Large intestine (tissue), 3 donors: ENCODE measurements around the gene POLN. TPM values are rescaled to one million over a fixed set of nuclear protein-coding genes. Genes with fewer than 3 reads are reported as not detected.

Experiments used
- DNase-seq, 2 donors: peaks; one replicate each; pipeline versions ENCODE4 v3.0.0 to v3.0.0-alpha.2; 2013
- H3K27ac ChIP-seq: one replicate; pipeline ENCODE4 v1.5.1; 2013; ENCODE audit warnings: low read length
- H3K27me3 ChIP-seq: 2 replicates; pipeline ENCODE4 v1.6.1; 2013; ENCODE audit warnings: low read length; ENCODE audit not compliant: control insufficient read depth, insufficient read depth
- H3K36me3 ChIP-seq: 2 replicates; pipeline ENCODE4 v1.6.1; 2013; ENCODE audit warnings: low read length; ENCODE audit not compliant: control insufficient read depth, insufficient read depth
- H3K4me1 ChIP-seq: one replicate; pipeline ENCODE4 v1.6.1; 2013; ENCODE audit warnings: low read length; ENCODE audit not compliant: control insufficient read depth, insufficient read depth
- H3K4me3 ChIP-seq: one replicate; pipeline ENCODE4 v1.5.1; 2013; ENCODE audit warnings: low read length
- H3K9me3 ChIP-seq: one replicate; pipeline ENCODE4 v1.6.1; 2013; ENCODE audit warnings: mild to moderate bottlenecking, low read depth, low read length, moderate library complexity; ENCODE audit not compliant: control insufficient read depth
- WGBS: methylation state at CpG from one replicate; pipeline ENCODE4 v1.1.5; 2013; ENCODE audit warnings: low lambda C conversion rate; ENCODE audit not compliant: insufficient coverage; 5-methylcytosine and 5-hydroxymethylcytosine counted together
- polyA plus RNA-seq: library from polyadenylated mRNA; unstranded; fragments of 120-200 nt; gene quantifications from one replicate; pipeline ENCODE4 v1.2.1, GENCODE V29; 2013

POLN gene
- polyA plus RNA-seq, 1 donor: 2.3 TPM

GRCh38 chr4:2262145-2262943, 20.4 kb upstream of the POLN start:
- Histone ChIP-seq H3K27ac (peak overlapping the region; percentile 74), H3K36me3 (peaks cover 28% of the 10 kb centered on the region), H3K9me3 (no peaks in the 10 kb centered on the region), H3K27me3 (no peaks in the 10 kb centered on the region), H3K4me3 (peak overlapping the region; percentile 47), H3K4me1 (peaks cover 8% of the 10 kb centered on the region)
- peak; percentile 100 for DNase-seq
- WGBS: no CpG with 5 or more reads among the region's 98 CpGs

GRCh38 chr4:2261853-2262144, 19.9 kb upstream of the POLN start, which contains the start of gene MXD4:
MXD4 (minus strand) TSS chr4:2262109; CDS start chr4:2261980, 129 bp downstream.
- H3K27me3 ChIP-seq: no peaks in the 10 kb centered on the region
- DNase-seq: no peak
- no peaks in the 10 kb centered on the region for H3K9me3 ChIP-seq
- H3K4me3 ChIP-seq: peak within 1 kb of the TSS; percentile 96
- WGBS: no CpG with 5 or more reads among the region's 46 CpGs
- H3K36me3 ChIP-seq: peaks cover 32% of the 10 kb centered on the region
- H3K4me1 ChIP-seq: peaks cover 12% of the 10 kb centered on the region
- H3K27ac ChIP-seq: peak within 1 kb of the TSS; percentile 74

DNA sequence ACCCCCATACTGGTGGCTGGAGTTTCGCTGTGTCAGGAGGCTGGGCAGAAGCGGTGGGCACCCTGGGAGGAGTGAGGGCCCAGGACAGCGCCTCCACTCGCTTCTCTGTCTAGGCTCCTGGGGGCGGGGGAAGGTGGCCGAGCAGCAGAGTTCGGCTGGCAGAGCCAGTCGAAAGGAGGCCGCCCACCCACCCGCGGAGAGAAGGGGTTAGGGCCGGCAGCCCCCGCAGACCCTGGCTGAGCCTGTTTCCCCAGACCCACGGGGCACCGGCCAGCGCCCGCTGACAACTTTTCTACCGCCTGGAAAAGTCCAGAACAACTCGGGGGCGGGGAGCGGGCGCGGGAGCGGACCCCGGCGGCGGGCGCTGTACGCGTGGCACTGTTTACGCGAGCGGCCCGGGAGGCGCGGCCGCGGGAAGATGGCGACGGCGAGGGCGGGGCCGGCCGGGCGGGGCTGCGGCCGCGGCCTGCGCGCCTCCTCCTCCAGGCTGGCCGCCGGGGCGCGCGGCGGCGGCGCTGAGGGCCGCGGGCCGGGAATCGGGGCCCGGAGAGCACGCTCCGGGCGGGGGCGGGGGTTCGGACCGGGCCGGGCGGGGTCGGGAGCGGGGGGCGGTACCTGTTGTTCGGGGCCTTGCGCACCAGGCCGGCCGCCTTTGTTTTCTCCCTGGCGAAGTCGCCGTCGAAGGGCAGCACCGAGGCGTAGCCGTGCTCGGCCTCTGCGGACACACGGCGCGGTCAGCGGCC, 19.4 kb upstream of the POLN start:
- H3K4me3 ChIP-seq: peak overlapping the region; percentile 96
- H3K27me3 ChIP-seq: no peaks in the 10 kb centered on the region
- no CpG with 5 or more reads among the region's 91 CpGs for WGBS
- DNase-seq: peak in 1 of 2 donors; percentile 48
- peaks cover 17% of the 10 kb centered on the region for H3K4me1 ChIP-seq
- peaks cover 38% of the 10 kb centered on the region for H3K36me3 ChIP-seq
- no peaks in the 10 kb centered on the region for H3K9me3 ChIP-seq
- no peak overlapping the region for H3K27ac ChIP-seq

DNA sequence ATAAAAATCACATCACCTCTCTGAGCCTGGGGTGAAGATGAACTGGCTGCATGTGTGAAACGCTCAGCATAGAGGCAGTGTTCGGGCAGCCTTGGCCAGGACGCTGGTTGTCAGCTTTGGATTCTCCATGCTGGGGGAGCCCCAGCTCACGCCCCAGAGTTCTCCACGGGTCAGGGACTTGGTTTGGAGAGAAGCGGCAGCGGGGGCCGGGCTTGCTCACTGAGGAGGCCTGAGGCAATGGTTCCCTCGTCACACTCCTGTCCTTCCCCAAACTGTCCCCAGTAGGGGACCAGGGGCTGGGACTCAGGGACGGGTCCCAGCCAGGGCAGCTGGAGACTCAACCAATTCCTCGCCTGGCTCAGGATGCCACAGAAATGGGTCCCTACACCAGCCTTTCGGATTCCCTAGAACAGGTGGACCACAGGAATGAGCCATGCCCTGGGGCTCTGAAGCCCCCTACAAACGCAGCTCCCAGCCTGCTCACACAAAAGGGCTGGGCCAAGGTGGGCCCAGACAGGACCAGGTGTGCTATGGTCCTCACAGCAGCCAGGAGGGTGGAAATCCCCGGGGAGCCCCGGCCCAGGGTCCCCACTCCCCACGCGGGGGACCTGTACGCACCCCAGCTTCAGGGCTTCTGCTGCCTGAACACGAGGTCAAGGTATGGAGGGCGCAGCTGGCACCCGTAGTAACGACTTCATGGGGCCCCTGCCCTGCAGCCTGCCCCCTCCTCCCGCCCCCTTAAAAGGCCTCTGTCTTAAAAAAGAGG, 18.6 kb upstream of the POLN start:
- peaks cover 45% of the 10 kb centered on the region for H3K36me3 ChIP-seq
- H3K9me3 ChIP-seq: no peaks in the 10 kb centered on the region
- no peak for DNase-seq
- H3K27ac ChIP-seq: no peak overlapping the region
- no CpG with 5 or more reads among the region's 23 CpGs for WGBS
- H3K4me1 ChIP-seq: peaks cover 21% of the 10 kb centered on the region
- H3K27me3 ChIP-seq: no peaks in the 10 kb centered on the region
- peak overlapping the region; percentile 96 for H3K4me3 ChIP-seq

- Histone ChIP-seq H3K4me3 (peak overlapping the region; percentile 96), H3K4me1 (peaks cover 21% of the 10 kb centered on the region)
Observed at GRCh38 chr4:2259541-2260343, 17.8 kb upstream of the POLN start.

DNA sequence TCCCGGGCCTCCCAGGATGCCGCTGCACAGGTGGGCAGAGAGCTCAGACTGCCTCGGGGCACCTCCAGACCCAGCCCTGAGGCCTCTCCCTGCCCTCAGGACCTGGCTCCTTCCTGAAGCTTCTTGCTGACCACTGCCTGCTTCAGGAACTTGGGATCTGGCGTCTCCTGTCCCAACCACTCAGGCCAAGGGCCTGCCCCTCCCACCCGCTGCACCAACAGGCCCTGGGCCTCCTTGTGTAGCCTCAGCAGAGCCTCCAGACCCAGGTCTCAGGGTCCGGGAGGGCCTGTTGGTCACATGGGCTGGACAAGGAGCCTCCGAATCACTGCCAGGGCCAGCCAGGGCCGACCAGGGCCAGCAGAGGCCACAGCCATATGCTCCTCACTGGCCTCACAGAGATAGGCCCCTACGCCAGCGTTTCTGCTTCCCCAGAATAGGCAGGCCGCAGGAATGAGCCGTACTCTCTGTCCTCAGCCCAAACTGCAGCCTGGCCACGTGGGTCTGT, 17.2 kb upstream of the POLN start:
- H3K4me3 ChIP-seq: no peak overlapping the region
- no peaks in the 10 kb centered on the region for H3K27me3 ChIP-seq
- no peaks in the 10 kb centered on the region for H3K9me3 ChIP-seq
- no CpG with 5 or more reads among the region's 13 CpGs for WGBS
- DNase-seq: no peak
- H3K27ac ChIP-seq: no peak overlapping the region
- peaks cover 55% of the 10 kb centered on the region for H3K36me3 ChIP-seq
- H3K4me1 ChIP-seq: peaks cover 21% of the 10 kb centered on the region

More at GRCh38 chr4:2259541-2260343, 17.8 kb upstream of the POLN start:
- no peaks in the 10 kb centered on the region for H3K27me3 ChIP-seq
- no CpG with 5 or more reads among the region's 15 CpGs for WGBS
- H3K9me3 ChIP-seq: no peaks in the 10 kb centered on the region
- H3K36me3 ChIP-seq: peaks cover 52% of the 10 kb centered on the region
- DNase-seq: no peak
- no peak overlapping the region for H3K27ac ChIP-seq

GRCh38 chr4:2258091-2259035, 16.4 kb upstream of the POLN start:
- H3K4me1 ChIP-seq: peaks cover 21% of the 10 kb centered on the region
- DNase-seq: no peak
- WGBS: no CpG with 5 or more reads among the region's 18 CpGs
- no peaks in the 10 kb centered on the region for H3K9me3 ChIP-seq
- H3K27ac ChIP-seq: no peak overlapping the region
- no peak overlapping the region for H3K4me3 ChIP-seq
- no peaks in the 10 kb centered on the region for H3K27me3 ChIP-seq
- peaks cover 61% of the 10 kb centered on the region for H3K36me3 ChIP-seq

DNA sequence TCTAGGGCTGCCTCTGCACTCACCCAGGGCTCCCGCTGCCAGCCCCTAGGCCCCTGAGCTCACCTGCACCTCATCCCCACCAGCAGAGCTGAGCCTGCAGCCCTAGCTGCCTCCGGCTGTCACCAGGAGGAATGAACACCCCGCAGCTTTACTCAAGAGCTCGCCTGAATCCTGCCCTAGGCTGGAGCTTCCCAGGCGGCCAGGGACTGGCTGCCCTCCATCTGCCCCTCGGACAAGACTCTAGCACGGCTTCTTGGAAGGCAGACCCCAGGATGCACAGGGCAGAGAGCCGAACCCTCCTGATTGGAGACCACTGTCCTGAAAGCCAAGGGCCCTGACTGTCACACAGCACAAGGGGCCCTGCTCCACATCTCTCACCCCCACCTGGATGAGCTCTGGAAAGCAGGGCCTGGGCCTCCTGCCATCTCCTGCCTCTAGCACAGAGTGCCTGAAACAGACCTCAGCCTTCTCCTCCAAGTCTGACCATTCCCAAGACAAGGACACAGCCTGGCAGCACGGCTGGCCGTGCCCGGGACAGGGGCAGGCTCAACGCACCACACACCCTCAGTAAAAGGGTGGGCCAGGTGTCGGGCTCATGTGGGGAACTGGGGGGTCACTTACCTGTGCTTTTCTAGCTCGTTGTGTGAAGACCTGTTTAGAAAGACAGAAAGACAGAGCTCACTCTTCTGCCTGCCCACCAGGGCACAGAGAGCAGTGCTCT, 15.6 kb upstream of the POLN start:
- Histone ChIP-seq H3K9me3 (no peaks in the 10 kb centered on the region), H3K27me3 (no peaks in the 10 kb centered on the region), H3K4me1 (peaks cover 21% of the 10 kb centered on the region), H3K4me3 (no peak overlapping the region), H3K36me3 (peaks cover 68% of the 10 kb centered on the region), H3K27ac (no peak overlapping the region)
- 100% methylated on average over 1 of the region's 14 CpGs for WGBS
- DNase-seq: no peak
